PC-9 (cell line): ENCODE data around the gene MYO1F. TPM values are rescaled to one million over a fixed set of nuclear protein-coding genes. Genes with fewer than 3 reads are reported as not detected.

Source experiments
- BruUV-seq: library from RNA; stranded (reverse); fragments of 400-500 nt; replicated peaks from 2 replicates; lab custom pipeline; 2021; lab: Mats Ljungman, UMichigan
- CTCF ChIA-PET: fragments of 300-600 bp; sonication (Branson Sonifier 250); formaldehyde crosslinking; loops from one replicate; lab custom pipeline; 2022; ENCODE audit warnings: antibody characterized with exemption; lab: Charles Lee
- POLR2A ChIA-PET: fragments of 300-600 bp; sonication (Branson Sonifier 250); formaldehyde crosslinking; loops from one replicate; lab custom pipeline; 2022; ENCODE audit warnings: antibody characterized with exemption; ENCODE audit not compliant: unreplicated experiment; lab: Charles Lee
- DNase-seq, 2 experiments: peaks; one replicate each; pipeline versions ENCODE4 v3.0.0 to v3.0.0-alpha.2; 2015 to 2022; ENCODE audit warnings: mixed read lengths in 1 of 2
- H2AFZ ChIP-seq: fragments of 200-600 bp; sonication (generic); 2 replicates; pipeline ENCODE4 v1.8.1; 2017; ENCODE audit warnings: antibody characterized with exemption
- H3F3A ChIP-seq: fragments of 200-600 bp; sonication (generic); 2 replicates; pipeline ENCODE4 v1.8.1; 2017; ENCODE audit warnings: antibody characterized with exemption, mild to moderate bottlenecking, low read depth; ENCODE audit not compliant: insufficient read depth
- H3K27ac ChIP-seq: fragments of 200-600 bp; sonication (generic); 2 replicates; pipeline ENCODE4 v1.6.1; 2016; ENCODE audit warnings: mixed run types
- H3K27me3 ChIP-seq: fragments of 200-600 bp; sonication (generic); 2 replicates; pipeline ENCODE4 v1.6.1; 2016; ENCODE audit warnings: low read depth, mixed run types; ENCODE audit not compliant: insufficient read depth
- H3K36me3 ChIP-seq: fragments of 200-600 bp; sonication (generic); 2 replicates; pipeline ENCODE4 v1.6.1; 2016; ENCODE audit warnings: low read depth, mixed run types
- H3K4me1 ChIP-seq: fragments of 200-600 bp; sonication (generic); replicated peaks from 2 replicates; pipeline ENCODE4 v1.6.1; 2016; ENCODE audit warnings: mixed run types; ENCODE audit not compliant: insufficient read depth
- H3K4me2 ChIP-seq: fragments of 200-600 bp; sonication (generic); 2 replicates; pipeline ENCODE4 v1.6.1; 2017; ENCODE audit warnings: mixed run types
- H3K4me3 ChIP-seq: fragments of 200-600 bp; sonication (generic); 2 replicates; pipeline ENCODE4 v1.6.1; 2016; ENCODE audit warnings: mixed run types
- H3K79me2 ChIP-seq: fragments of 200-600 bp; sonication (generic); 2 replicates; pipeline ENCODE4 v1.6.1; 2017; ENCODE audit warnings: low read depth, mixed run types
- H3K9me2 ChIP-seq: fragments of 200-600 bp; sonication (generic); 2 replicates; pipeline ENCODE4 v1.8.1; 2017; ENCODE audit warnings: mild to moderate bottlenecking; ENCODE audit not compliant: insufficient read depth
- H3K9me3 ChIP-seq: fragments of 200-600 bp; sonication (generic); 2 replicates; pipeline ENCODE4 v1.8.1; 2016; ENCODE audit warnings: low read depth; ENCODE audit not compliant: insufficient read depth
- H4K20me1 ChIP-seq: fragments of 200-600 bp; sonication (generic); 2 replicates; pipeline ENCODE4 v1.8.1; 2017; ENCODE audit not compliant: insufficient read depth
- EZH2 ChIP-seq: fragments of 200-600 bp; sonication (generic); IDR thresholded peaks from 2 replicates; pipeline ENCODE4 v1.8.0; 2017; ENCODE audit warnings: antibody characterized with exemption, low read depth
- intact Hi-C: fragments of 100-400 bp; cut with micrococcal nuclease; formaldehyde crosslinking; loops from one replicate; pipeline ENCODE4 v1.10.0; 2022; ENCODE audit not compliant: unreplicated experiment
- total RNA-seq: library from RNA; stranded (reverse); gene quantifications from 2 replicates; pipeline ENCODE4 v1.2.3, GENCODE V29; 2021
- TF ChIP-seq, protein P1 (sequence below): fragments of 200-600 bp; sonication (generic); conservative IDR thresholded peaks from 2 replicates; pipeline ENCODE4 v1.6.1; 2017; ENCODE audit warnings: mixed run types, antibody characterized with exemption, mild to moderate bottlenecking, moderate library complexity

Gene MYO1F
- total RNA-seq, 1 experiment from 2014 or later = 1.3 TPM

DNA sequence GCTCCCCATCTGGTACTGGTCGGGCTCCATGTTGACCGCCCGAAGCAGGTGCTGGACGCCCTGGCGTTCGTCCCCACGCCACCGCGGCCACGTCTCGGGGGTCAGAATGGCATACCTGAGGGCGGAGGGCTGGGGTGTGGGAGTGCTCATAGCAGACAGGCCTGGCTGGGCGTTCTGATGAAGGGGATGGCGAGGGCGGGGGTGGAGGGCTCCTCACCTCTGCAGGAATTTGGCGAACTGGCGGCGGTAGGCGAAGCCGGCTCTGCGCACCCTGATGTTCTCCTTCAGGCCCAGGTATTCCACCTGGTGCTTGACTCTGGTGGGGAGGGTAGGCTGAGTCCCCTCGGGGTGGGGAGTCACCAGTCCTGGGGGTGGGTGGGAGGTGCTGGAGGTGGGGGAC is 41.0 kb downstream of the MYO1F start:
- Histone ChIP-seq H3K27ac (no peak overlapping the region), H3K27me3 (no peaks in the 10 kb centered on the region), H3K4me1 (no peaks in the 10 kb centered on the region), H3K9me3 (no peaks in the 10 kb centered on the region), H2AFZ (no peak overlapping the region), H3K4me2 (no peak overlapping the region), H3F3A (no peaks in the 10 kb centered on the region; the same call in 1 of the 2 replicates), H3K36me3 (no peaks in the 10 kb centered on the region), H3K4me3 (no peak overlapping the region), H3K79me2 (no peaks in the 10 kb centered on the region), H3K9me2 (no peaks in the 10 kb centered on the region), H4K20me1 (no peaks in the 10 kb centered on the region)
- no peak for TF ChIP-seq EZH2
- TF ChIP-seq, protein P1, sequence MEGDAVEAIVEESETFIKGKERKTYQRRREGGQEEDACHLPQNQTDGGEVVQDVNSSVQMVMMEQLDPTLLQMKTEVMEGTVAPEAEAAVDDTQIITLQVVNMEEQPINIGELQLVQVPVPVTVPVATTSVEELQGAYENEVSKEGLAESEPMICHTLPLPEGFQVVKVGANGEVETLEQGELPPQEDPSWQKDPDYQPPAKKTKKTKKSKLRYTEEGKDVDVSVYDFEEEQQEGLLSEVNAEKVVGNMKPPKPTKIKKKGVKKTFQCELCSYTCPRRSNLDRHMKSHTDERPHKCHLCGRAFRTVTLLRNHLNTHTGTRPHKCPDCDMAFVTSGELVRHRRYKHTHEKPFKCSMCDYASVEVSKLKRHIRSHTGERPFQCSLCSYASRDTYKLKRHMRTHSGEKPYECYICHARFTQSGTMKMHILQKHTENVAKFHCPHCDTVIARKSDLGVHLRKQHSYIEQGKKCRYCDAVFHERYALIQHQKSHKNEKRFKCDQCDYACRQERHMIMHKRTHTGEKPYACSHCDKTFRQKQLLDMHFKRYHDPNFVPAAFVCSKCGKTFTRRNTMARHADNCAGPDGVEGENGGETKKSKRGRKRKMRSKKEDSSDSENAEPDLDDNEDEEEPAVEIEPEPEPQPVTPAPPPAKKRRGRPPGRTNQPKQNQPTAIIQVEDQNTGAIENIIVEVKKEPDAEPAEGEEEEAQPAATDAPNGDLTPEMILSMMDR = no peak
- POLR2A ChIA-PET = no interaction called here
- intact Hi-C loops = no loop called here
- no peak for DNase-seq
- BruUV-seq = no TSS peak
- CTCF ChIA-PET = no interaction called here

DNA sequence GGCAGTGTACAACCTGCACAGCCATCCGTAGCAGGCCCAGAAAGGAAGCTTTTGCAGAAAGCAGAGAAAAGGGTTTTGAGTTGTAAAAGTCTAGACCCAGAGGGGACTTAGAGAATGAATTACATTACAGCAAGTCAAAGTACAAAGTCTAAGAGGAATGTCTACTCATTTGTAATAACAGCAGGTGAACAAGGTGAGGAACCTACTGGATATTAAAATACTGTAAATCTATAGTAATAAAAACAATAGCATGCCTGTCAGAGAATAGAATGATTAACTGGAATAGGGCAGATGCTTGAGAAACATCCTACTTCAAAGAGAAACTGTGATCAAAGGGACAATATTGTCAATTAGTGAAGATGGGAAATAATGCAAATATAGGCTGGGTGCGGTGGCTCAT is 45.0 kb downstream of the MYO1F start:
- Histone ChIP-seq H3K36me3 (no peaks in the 10 kb centered on the region), H3F3A (no peaks in the 10 kb centered on the region; the same call in 1 of the 2 replicates), H3K4me1 (peaks cover 4% of the 10 kb centered on the region), H3K4me2 (no peak overlapping the region), H3K9me3 (no peaks in the 10 kb centered on the region), H3K27me3 (no peaks in the 10 kb centered on the region), H4K20me1 (no peaks in the 10 kb centered on the region; the same call in none of the 2 replicates), H3K27ac (no peak overlapping the region), H3K9me2 (no peaks in the 10 kb centered on the region), H3K4me3 (no peak overlapping the region), H2AFZ (no peak overlapping the region), H3K79me2 (no peaks in the 10 kb centered on the region)
- DNase-seq = no peak
- TF ChIP-seq, protein P1 = no peak
- no peak for TF ChIP-seq EZH2
- POLR2A ChIA-PET = no interaction called here
- intact Hi-C loops = no loop called here
- BruUV-seq = no TSS peak
- CTCF ChIA-PET = interaction anchor here (0.6 kb wide), 1 partner anchor 38 kb away, joined by 3 read pairs; no protein-coding TSS in a partner anchor

DNA sequence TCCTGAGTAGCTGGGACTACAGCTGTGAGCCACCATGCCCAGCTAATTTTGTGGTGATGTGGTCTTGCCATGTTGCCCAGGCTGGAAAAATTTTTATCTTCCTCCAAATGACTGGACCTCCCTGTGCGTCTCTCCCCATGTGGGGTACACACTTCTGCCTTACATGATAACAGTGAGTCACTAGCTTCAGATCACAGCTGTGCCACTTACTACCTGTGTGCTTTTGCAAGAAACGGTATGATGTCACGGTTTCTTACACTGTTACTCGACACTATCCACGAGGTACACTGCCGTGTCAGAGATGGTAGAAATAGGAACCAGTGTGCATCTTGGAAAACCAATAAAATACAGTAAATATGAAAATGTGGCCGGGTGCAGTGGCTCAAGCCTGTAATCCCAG is 45.8 kb downstream of the MYO1F start:
- no peaks in the 10 kb centered on the region for H3K9me2 ChIP-seq
- peaks cover 9% of the 10 kb centered on the region for H3K4me1 ChIP-seq
- BruUV-seq = no TSS peak
- ChIA-PET CTCF (no interaction called here), POLR2A (no interaction called here)
- no peak overlapping the region for H3K4me3 ChIP-seq
- H3K4me2 ChIP-seq = no peak overlapping the region
- no peak overlapping the region for H3K27ac ChIP-seq
- H4K20me1 ChIP-seq = no peaks in the 10 kb centered on the region; the same call in none of the 2 replicates
- no peaks in the 10 kb centered on the region; the same call in 1 of the 2 replicates for H3K79me2 ChIP-seq
- no peaks in the 10 kb centered on the region for H3K36me3 ChIP-seq
- TF ChIP-seq EZH2 = no peak
- TF ChIP-seq, protein P1 = no peak
- H3K27me3 ChIP-seq = no peaks in the 10 kb centered on the region
- no peak for DNase-seq
- no peaks in the 10 kb centered on the region; the same call in 1 of the 2 replicates for H3F3A ChIP-seq
- intact Hi-C loops = no loop called here
- no peak overlapping the region for H2AFZ ChIP-seq
- H3K9me3 ChIP-seq = no peaks in the 10 kb centered on the region
